AG10803 (cell line): ENCODE results near the gene KRT39.
A peak's percentile ranks its signal among the peaks of the same experiment; 100 is the strongest.

Source experiments
- DNase-seq: peaks from one replicate; pipeline ENCODE4 v3.0.0; 2010; ENCODE audit warnings: low read depth
- H3K4me3 ChIP-seq: 2 replicates; pipeline ENCODE4 v1.5.1; 2011; ENCODE audit warnings: mild to moderate bottlenecking, low read length, control low read depth
- CTCF ChIP-seq: conservative IDR thresholded peaks from 2 replicates; pipeline ENCODE4 v1.5.1; 2011; ENCODE audit warnings: mild to moderate bottlenecking, low read length, control low read depth, inconsistent platforms

Gene KRT39

GRCh38 chr17:40963838-40964237 is 2.9 kb downstream of the KRT39 start:
- H3K4me3 ChIP-seq, result no peak overlapping the region
- no peak for DNase-seq
- TF ChIP-seq CTCF, result peak; percentile 62

- no peak for TF ChIP-seq CTCF
- H3K4me3 ChIP-seq, result no peak overlapping the region
- no peak for DNase-seq
These were observed 4.6 kb downstream of the KRT39 start for GRCh38 chr17:40962059-40962561.

GRCh38 chr17:40961591-40961990 is 5.2 kb downstream of the KRT39 start:
- no peak overlapping the region for H3K4me3 ChIP-seq
- no peak for DNase-seq
- TF ChIP-seq CTCF, result no peak

- no peak for DNase-seq
- no peak for TF ChIP-seq CTCF
- no peak overlapping the region for H3K4me3 ChIP-seq
These were observed 6.6 kb downstream of the KRT39 start for GRCh38 chr17:40960144-40960543.

GRCh38 chr17:40958086-40958953 is 8.4 kb downstream of the KRT39 start:
- no peak overlapping the region for H3K4me3 ChIP-seq
- no peak for DNase-seq

DNA sequence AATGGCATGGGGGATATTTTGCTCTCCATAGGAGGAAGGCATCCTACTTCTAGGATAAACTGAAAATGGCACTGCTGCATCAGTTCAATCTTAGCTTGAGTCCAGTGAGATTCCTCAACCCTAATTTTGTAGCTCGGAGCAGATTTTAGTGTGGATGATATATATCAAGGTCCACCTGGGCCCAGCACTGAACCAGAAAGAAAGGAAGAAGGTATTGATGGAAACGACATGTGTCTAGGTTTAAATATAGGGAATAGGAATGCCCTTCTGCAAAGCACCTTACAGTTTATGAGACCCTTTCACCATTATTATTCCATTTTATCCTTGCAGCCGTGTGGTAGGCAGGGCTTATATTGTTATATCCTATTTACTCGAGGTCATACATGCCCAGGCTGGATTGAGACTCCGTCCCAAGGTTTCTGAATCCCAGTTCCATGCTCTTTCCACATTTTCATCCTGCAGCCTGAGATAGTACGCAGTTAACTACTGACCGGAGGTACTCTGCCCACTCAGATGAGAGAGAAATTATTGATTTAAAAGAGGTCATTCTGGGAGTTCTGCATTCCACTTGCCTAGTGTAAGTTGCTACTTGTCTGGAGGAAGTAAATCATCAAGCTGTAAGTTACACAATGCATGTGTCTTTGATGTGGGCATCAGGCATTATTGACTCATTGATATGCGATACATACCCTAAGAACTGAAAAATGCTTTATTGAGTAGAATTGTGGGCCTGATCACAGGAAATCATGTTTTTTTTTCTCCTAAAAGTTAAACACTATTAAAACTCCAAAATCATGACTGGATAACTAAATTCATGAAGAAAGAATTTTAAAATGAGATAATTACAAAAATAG is 10.1 kb downstream of the KRT39 start:
- no peak for TF ChIP-seq CTCF
- H3K4me3 ChIP-seq, result no peak overlapping the region
- peak; percentile 96 for DNase-seq

More at GRCh38 chr17:40958086-40958953, 8.4 kb downstream of the KRT39 start:
- TF ChIP-seq CTCF, result no peak
